HG02970 (cell line): ENCODE measurements around the gene TNFRSF1B.

ENCODE experiments used
- ATAC-seq: cut with Tn5 transposase; IDR thresholded peaks from one replicate; pipeline ENCODE4 v1.9.1; 2021; ENCODE audit warnings: mild to moderate bottlenecking, moderate library complexity, moderate number of reproducible peaks; ENCODE audit not compliant: unreplicated experiment, low FRiP score

The TNFRSF1B gene

GRCh38 chr1:12188115-12188514, 21.3 kb downstream of the TNFRSF1B start:
- no peak for ATAC-seq

DNA sequence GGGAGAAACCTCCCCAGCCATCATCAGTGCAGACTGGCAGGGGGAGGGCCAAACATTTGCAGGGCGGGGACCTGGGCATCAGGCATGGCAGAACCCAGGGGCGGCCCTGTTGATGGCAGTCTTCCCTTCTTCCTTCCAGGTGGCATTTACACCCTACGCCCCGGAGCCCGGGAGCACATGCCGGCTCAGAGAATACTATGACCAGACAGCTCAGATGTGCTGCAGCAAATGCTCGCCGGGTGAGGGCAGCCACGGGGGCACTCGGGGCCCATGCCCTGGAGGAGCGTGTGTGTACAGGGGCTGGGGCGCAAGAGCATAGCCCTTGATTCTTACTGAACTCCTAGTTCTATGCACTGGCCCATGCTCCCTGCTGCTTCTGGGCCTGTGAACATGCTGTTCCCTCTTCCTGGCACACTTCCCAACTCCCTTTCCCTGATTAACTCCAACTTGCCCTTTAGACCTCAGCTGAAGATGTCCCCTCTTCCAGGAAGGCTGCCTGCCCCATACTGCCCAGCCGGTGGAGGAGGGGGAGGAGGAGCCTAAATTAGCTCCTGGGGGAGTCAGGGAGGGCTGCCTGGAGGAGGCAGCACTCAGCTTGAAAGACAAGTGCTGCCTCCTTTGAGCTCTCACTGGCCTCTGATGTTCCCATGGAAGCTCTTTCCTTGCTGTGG, 22.0 kb downstream of the TNFRSF1B start:
- no peak for ATAC-seq

GRCh38 chr1:12189328-12189682, 22.5 kb downstream of the TNFRSF1B start:
- ATAC-seq = no peak

- no peak for ATAC-seq
Observed at GRCh38 chr1:12191242-12192032, 24.6 kb downstream of the TNFRSF1B start.

DNA sequence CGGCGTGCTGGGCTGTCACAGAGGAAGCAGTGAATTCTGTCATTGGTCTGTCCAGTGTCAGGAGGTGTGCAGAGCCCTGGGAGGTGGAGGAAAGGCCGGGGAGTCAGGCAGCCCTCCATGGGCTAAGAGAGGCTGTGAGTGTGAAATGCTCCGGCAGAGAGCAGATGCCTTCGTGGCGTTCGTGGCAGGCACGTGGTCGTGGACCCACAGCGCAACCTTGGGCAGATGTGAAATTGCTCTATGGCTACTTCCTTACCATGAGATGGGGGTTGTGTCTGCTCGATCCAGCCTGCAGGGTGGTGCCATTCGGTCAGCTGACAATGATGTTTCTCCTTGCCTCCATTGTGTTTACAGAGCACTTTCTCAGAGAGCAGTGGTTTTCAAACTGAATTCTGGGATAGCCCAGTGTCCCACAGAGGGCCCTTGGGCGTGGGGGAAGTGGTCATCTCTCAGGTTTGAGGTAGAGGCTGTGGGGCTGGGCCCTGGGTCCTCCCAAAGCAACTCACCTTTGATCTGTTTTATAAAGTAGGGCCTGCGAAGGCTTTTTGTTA, 27.9 kb downstream of the TNFRSF1B start:
- ATAC-seq = no peak

GRCh38 chr1:12195416-12195815, 28.6 kb downstream of the TNFRSF1B start:
- ATAC-seq = no peak

DNA sequence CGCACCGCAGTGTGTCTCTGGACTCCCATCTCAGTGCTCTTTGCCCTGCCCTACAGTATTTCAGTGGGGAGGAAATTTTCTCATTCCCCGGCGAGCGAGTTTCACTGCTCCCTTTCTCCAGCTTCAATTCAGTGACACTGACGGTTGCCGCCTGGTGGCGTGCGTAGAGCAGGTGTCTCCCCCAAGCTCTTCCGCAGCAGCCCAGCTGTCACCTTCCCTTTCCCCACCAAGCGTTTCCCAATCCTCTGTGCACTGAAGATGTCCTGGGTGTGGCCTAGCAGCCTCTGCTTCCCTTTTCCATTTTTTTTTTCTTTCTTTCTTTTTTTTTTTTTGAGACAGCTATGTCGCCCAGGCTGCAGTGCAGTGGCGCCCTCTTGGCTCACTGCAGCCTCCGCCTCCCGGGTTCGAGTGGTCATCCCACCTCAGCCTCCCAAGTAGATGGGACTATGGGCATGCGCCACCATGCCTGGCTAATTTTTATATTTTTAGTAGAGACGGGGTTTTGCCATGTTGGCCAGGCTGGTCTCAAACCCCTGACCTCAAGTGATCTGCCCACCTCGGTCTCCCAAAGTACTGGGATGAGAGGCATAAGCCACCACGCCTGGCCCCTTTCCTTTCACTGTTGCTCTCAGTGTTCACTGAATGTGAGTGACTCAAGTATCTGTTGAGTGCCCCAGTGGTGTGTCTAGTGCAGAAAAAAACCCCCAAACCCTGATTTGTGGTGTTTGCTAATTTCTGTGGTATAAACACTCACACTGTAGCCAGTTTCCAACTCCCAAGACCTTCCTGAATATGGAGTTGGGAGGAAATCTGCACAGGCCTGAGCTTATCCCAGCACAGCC, 30.1 kb downstream of the TNFRSF1B start:
- ATAC-seq = no peak

GRCh38 chr1:12197483-12197880, 30.7 kb downstream of the TNFRSF1B start:
- no peak for ATAC-seq

DNA sequence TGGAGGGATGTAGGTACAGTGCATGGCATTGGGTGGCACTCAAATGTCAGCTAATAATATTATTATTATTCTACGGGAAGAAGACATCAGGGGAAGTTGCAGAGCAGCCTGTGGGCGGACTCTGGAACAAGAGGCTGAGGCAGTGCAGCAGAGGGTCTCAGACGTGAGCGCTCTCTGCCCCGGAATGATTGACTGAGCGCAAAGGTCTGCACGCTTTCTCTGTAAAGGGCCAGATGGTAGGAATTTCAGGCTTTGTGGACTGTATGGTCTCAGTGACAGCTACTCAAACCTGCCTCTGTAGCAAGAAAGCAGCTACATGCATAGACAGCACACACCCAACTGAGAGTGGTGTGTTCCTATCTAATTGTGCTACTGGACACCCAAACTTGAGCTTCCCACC, 33.4 kb downstream of the TNFRSF1B start:
- no peak for ATAC-seq

DNA sequence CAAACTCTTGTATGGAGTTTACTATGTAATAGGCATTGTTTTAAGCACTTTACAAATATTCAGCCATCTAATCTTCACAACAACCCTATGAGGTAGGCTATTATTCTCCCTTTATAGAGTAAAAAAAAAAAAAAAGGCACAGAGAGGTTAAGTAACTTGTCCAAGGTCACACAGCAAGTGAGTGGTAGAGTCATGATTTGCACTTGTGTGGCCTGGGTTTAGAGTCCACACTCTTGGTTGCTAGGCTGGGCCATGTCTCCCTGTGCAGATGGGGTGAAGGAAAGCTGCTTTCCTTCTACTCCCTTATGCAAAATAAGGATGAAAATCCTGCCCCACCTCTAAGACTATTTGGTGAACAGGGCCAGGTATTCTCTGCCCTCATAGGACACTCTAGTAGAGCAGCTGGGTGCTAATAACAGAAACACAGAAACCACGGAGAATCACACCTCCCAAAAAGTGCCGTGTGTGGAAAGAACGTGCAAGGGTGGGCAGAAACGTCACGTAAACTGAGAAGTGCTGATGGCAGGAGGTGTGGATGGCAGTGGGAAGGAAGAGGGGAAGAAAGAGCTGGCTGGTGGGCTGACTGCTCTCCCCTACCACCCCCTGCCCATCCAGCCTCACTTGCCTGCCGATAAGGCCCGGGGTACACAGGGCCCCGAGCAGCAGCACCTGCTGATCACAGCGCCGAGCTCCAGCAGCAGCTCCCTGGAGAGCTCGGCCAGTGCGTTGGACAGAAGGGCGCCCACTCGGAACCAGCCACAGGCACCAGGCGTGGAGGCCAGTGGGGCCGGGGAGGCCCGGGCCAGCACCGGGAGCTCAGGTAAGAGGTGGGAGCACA, 34.8 kb downstream of the TNFRSF1B start:
- ATAC-seq = no peak

DNA sequence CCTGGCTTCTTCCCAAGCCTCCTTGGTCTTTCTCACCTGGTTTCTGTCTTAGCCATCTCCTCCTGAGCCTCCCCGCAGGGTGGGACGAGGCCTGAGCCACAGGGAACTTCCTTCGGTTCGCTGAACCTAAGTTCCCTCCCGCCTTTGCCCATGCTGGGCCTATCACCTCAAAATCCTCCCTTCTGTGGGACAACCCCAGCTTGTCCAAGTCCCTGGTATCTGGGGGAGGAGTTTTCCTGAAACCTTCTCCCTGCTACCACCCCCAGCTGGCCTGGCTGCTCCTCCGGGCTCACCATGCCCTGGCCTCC, 35.4 kb downstream of the TNFRSF1B start:
- no peak for ATAC-seq

DNA sequence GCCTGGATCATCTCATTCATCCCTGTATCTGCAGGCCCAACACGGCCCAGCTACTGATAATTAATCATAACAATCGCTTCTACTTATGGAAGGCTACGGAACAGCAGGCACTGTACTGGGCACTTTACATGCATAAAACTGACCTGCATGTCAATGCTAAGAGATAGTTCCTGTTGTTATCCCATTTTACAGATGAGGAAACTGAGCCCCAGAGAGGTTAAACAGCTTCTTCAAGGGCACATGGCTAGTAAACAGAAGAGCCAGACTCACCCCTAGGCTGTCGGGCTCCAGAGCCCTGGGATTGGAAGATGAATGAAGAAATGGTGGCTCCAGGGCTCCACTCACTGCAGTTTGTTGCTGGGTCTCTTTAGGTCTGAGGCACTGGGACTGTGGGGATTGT, 35.8 kb downstream of the TNFRSF1B start:
- ATAC-seq = no peak

DNA sequence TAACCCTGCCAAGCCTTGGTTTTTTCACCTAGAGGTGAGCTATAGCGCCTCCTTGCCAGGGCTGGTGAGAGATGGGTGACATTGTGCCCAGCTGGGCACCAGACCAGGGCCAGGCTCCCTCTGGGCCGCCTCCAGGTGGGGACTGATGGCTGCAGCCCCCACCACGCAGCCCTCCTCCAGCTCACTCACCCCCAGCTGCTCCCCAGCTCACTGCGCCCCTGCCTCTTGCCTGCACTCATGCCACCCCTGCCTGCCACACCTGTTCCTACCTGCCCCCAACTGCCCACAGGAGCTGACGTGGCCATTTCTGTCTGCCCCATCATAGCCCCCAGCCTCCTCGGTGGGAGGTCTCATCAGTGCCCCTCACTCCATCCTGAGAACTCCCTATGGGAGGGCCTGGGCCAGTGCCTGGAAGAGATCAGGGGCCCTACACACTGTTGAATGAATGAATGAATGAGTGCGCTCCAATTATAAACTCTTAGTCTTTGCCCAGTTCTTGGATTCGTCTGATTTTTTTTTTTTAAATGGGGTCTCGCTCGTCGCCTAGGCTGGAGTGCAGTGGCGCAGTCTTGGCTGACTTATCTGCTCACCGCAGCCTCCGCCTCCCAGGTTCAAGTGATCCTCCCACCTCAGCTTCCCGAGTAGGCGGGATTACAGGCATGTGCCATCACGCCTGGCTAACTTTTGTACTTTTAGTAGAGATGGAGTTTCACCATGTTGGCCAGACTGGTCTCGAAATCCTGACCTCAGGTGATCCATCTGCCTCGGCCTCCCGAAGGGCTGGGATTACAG, 36.6 kb downstream of the TNFRSF1B start:
- ATAC-seq = no peak

GRCh38 chr1:12204140-12204539, 37.3 kb downstream of the TNFRSF1B start:
- no peak for ATAC-seq

- ATAC-seq = no peak
Observed at GRCh38 chr1:12204754-12205658, 38.2 kb downstream of the TNFRSF1B start.

GRCh38 chr1:12206238-12206637, 39.4 kb downstream of the TNFRSF1B start:
- ATAC-seq = no peak

DNA sequence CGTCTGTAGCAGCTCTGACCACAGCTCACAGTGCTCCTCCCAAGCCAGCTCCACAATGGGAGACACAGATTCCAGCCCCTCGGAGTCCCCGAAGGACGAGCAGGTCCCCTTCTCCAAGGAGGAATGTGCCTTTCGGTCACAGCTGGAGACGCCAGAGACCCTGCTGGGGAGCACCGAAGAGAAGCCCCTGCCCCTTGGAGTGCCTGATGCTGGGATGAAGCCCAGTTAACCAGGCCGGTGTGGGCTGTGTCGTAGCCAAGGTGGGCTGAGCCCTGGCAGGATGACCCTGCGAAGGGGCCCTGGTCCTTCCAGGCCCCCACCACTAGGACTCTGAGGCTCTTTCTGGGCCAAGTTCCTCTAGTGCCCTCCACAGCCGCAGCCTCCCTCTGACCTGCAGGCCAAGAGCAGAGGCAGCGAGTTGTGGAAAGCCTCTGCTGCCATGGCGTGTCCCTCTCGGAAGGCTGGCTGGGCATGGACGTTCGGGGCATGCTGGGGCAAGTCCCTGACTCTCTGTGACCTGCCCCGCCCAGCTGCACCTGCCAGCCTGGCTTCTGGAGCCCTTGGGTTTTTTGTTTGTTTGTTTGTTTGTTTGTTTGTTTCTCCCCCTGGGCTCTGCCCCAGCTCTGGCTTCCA, 40.1 kb downstream of the TNFRSF1B start:
- no peak for ATAC-seq

DNA sequence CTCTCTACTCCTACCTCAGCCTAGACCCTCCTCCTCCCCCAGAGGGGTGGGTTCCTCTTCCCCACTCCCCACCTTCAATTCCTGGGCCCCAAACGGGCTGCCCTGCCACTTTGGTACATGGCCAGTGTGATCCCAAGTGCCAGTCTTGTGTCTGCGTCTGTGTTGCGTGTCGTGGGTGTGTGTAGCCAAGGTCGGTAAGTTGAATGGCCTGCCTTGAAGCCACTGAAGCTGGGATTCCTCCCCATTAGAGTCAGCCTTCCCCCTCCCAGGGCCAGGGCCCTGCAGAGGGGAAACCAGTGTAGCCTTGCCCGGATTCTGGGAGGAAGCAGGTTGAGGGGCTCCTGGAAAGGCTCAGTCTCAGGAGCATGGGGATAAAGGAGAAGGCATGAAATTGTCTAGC, 41.5 kb downstream of the TNFRSF1B start:
- no peak for ATAC-seq
